GM12864 (cell line): ENCODE measurements around the gene HSD17B8.

ENCODE experiments used
- DNase-seq: peaks from one replicate; pipeline ENCODE4 v3.0.0-alpha.2; 2011; ENCODE audit warnings: low read depth
- H3K4me3 ChIP-seq: 2 replicates; pipeline ENCODE4 v1.5.1; 2011; ENCODE audit warnings: mild to moderate bottlenecking, low read depth, low read length, control low read depth
- CTCF ChIP-seq: IDR thresholded peaks from 2 replicates; pipeline ENCODE4 v1.5.1; 2011; ENCODE audit warnings: low read depth, mild to moderate bottlenecking, moderate library complexity, low read length, control low read depth, inconsistent platforms; ENCODE audit errors: missing control alignments

Gene HSD17B8

GRCh38 chr6:33204415-33205190 lies at the start of gene HSD17B8:
TSS of gene HSD17B8 (plus strand) at chr6:33204655. CDS start at chr6:33204669, 14 bp downstream.
- no peak for DNase-seq
- H3K4me3 ChIP-seq: peak within 1 kb of the TSS; percentile 81
- TF ChIP-seq CTCF: no peak

GRCh38 chr6:33156561-33156960 lies 47.9 kb upstream of the HSD17B8 start:
- TF ChIP-seq CTCF: no peak
- no peak overlapping the region for H3K4me3 ChIP-seq
- DNase-seq: no peak

- no peak for TF ChIP-seq CTCF
These were observed 47.5 kb upstream of the HSD17B8 start for GRCh38 chr6:33156964-33157363.

GRCh38 chr6:33160096-33160495 lies 44.4 kb upstream of the HSD17B8 start:
- no peak for DNase-seq
- no peak for TF ChIP-seq CTCF

More at GRCh38 chr6:33156964-33157363, 47.5 kb upstream of the HSD17B8 start:
- no peak overlapping the region for H3K4me3 ChIP-seq
- no peak for DNase-seq

GRCh38 chr6:33160728-33161344 lies 43.6 kb upstream of the HSD17B8 start:
- no peak overlapping the region for H3K4me3 ChIP-seq
- TF ChIP-seq CTCF: no peak
- no peak for DNase-seq

More at GRCh38 chr6:33160096-33160495, 44.4 kb upstream of the HSD17B8 start:
- H3K4me3 ChIP-seq: no peak overlapping the region

- peak; percentile 26 for DNase-seq
- peak; percentile 94 for TF ChIP-seq CTCF
- H3K4me3 ChIP-seq: peak overlapping the region; percentile 40
These were observed 42.8 kb upstream of the HSD17B8 start for GRCh38 chr6:33161354-33162331.
